Activated CD4-positive, CD25-positive, alpha-beta regulatory T cell (primary cell): Measurements from ENCODE around the gene SEPTIN5.
A peak's percentile ranks its signal among the peaks of the same experiment; 100 is the strongest.
"Not testable (repeated sequence)": the region's sequence is repeated elsewhere in the genome, so short reads cannot be mapped to it uniquely, and the experiment has no call there.

Source experiments
- DNase-seq, 4 experiments: peaks; one replicate each; lab custom pipeline; 2025; lab: John Stamatoyannopoulos, UW

Gene SEPTIN5

DNA sequence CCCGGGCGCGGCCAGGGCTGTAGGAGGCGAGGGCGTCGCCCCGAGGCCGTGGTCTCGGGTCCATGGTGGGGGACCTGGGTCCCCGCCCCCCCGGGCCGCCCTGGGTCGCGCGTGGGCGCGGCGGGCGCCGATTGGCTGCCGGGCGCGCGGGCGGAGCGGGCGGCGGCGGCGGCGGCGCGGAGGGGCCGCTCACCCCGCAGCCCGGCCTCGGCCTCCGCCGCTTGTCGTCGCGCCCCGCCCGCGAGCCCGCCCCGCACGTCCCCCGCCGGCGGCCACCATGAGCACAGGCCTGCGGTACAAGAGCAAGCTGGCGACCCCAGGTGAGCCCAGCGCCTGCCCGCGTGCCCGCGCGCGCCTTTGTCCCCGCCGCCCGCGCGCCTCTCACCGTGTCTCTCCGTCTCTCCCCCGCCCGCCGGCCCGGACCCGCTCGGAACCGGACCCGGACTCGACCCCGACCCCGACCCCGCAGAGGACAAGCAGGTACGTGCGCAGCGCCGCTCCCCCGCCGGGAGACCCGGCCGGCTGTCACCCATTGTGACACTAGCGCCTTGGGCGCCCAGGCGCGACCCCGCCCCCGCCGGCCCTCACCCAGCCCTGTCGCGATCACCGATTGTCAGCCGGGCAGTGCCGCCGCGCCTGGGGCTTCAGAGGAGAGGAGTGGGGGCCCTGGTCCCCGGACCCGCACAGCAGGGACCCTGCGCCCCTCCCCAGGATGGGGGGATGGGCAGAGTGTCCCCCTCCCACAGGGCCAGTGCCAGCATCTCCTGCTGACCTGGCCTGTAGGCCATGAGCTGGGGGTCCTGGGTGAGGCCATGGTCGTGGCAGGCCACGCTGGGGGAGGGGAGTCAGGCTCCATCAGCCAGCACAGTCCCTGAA is at the start of gene SEPTIN5:
Gene SEPTIN5 (plus strand): TSS at position 192 of the 876 bp plus-strand sequence. CDS start 86 bp downstream, at position 278.
- DNase-seq: no peak

GRCh38 chr22:19664951-19665783 is 49.1 kb upstream of the SEPTIN5 start:
- DNase-seq: no peak

- no peak for DNase-seq
Measured at GRCh38 chr22:19665784-19666672, 48.3 kb upstream of the SEPTIN5 start.

DNA sequence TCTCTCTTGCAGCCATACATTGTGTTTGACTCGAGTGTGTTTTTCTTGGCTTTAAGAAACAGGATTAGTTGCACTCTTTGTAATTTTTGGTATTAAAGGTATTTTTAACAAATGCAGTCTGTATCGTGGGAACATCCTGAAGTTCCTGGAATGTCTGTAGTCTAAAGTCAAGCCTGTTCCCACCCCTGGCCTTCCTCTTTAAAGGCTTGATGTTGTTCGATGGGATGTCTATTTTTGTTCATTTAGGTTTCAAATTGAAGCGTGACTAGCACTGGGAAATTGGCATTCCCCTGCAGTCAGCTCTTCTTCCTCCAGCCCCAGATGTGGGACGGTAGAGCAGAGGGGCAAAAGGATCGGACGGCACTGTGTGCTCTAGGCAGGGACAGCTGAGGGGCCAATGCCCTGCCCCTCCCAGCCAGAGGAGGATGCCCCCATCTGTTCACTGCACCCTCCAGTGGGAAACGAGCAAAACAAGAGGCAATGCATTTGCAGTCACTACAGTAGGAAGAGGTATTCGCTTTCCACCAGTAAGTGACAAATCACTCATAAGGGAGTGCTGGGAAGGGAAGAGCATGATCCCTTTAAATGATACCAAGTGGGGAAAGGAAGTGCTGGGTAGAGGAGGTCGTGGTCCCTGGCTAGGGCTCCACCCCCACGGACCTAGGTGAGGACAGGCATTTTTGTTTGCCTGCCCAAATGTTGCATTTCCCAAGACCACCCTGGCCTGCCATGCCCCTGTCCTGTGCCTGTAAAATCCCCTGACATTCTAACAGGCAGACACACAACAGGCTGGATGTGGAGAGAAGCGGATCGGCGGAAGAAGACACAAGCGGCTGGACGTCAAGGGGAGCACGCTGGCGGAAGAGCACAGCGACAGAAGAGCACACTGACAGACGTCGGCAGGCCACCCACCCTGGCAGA is 47.4 kb upstream of the SEPTIN5 start:
- DNase-seq: no peak

- DNase-seq: no peak
Measured at GRCh38 chr22:19667872-19668740, 46.2 kb upstream of the SEPTIN5 start.

GRCh38 chr22:19668748-19669147 is 45.6 kb upstream of the SEPTIN5 start:
- DNase-seq: no peak

- no peak for DNase-seq
Measured at GRCh38 chr22:19669570-19669969, 44.7 kb upstream of the SEPTIN5 start.

DNA sequence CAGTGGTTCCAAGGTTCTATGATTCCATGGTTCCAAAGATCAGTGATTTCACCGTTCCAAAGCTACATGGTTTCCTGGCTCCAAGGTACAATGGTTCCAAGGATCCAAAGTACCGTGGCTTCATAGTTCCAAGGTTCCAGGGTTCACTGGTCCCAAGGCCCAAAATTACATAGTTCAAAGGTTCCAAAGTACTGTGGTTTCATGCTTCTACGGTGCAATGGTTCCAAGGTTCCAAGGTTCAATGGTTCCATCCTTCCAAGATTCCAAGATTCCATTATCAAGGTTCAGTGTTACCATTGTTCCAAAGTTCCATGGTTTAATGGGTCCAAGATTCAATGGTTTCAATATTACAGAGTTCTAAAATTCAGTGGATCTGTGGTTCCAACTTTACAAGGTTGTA is 43.0 kb upstream of the SEPTIN5 start:
- no peak for DNase-seq

GRCh38 chr22:19672054-19672776 is 42.1 kb upstream of the SEPTIN5 start:
- no peak for DNase-seq

GRCh38 chr22:19673660-19674059 is 40.6 kb upstream of the SEPTIN5 start:
- DNase-seq: no peak

DNA sequence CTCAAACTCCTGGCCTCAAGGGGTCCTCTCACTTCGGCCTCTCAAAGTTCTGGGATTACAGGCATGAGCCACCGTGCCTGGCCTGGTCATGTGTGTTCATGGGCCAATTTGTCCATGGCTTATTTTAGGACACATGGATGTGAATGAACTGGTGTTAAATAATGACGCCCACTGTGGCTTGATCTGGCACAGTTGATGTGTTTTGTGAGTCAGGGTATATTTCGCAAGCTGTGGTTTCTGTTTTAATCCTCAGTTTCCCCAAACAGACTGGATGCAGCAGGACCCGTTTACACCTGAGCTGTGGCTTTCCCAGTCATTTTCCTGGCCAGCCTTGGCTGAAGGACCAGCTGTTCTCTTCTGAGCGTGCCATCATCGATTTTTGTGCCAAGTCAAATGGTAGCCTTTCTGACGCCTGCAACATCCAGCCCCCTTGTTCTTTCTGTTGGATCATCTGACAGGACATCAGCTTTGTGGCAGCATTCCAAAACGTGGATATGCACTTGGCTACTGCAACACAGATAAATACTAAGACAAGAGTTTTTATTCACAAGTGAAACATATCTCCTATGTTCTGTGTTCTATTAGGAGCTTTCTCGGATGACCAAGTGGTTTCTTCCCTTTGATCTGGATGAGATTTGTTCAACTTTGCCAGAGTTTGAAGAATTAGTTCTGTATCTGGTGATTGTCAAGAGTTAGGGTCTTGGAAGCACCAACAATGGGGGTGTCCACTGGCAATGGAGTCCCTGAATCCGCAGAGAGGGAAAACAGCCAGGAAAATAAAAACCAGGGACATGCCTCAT is 40.0 kb upstream of the SEPTIN5 start:
- DNase-seq: no peak

DNA sequence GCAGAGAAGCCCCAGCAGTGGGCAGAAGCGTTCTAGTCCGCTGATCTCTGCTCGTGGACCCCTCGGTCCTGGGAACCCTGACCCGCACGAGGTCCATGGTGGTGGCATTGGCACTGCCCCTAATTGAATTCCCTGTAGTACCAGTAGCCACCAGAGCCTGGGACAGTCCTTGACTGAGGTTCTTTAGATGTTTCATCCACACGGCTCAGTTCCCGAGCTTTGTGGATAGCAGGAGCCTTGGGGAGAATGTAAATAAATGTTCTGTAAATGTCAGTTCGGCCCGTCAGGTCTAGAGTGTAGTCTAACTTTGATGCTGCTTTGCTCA is 39.4 kb upstream of the SEPTIN5 start:
- DNase-seq: no peak

- DNase-seq: no peak
Measured at GRCh38 chr22:19675428-19675827, 38.9 kb upstream of the SEPTIN5 start.

DNA sequence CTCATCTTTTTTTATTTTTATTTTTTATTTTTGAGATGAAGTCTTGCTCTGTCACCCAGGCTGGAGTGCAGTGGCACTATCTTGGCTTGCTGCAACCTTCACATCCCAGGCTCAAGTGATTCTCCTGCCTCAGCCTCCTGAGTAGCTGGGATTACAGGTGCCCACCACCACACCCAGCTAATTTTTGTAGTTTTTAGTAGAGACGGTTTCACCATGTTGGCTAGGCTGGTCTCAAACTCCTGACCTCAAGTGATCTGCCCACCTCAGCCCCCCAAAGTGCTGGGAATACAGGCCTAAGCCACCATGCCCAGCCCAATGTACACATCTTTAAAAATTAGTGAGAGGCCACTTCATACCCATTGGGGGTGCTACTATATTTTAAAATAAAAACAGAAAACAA is 37.9 kb upstream of the SEPTIN5 start:
- DNase-seq: not testable (repeated sequence)

DNA sequence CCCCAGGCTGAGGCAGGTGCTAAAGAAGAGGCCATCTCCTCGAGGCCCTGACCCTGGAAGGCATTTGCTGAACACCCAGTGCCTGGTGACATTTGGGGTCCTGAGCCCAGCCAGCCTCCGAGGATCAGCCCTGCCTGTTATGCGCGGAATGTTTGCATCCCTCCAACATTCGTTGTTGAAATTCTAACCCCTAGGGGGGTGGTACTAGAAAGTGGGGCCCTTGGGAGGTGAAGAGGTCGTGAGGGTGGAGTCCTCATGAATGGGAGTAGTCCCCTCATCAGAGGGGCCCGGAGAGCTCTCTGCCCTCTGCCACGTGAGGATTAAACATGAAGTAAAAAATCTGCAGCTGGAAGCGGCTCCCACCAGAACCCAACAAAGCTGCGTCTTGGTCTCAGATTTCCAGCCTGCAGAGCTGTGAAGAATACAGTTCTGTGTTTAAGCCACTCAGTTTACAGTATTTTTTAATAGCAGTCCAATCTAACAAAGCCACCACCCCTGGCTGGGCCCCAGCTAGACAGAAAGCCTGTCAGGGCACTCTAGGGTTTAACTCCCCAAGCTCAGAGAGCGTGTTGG is 35.3 kb upstream of the SEPTIN5 start:
- DNase-seq: no peak

- peak in 3 of 4 experiments; percentile 19 to 43 (median 29) for DNase-seq
Measured at GRCh38 chr22:19679522-19680101, 34.7 kb upstream of the SEPTIN5 start.

DNA sequence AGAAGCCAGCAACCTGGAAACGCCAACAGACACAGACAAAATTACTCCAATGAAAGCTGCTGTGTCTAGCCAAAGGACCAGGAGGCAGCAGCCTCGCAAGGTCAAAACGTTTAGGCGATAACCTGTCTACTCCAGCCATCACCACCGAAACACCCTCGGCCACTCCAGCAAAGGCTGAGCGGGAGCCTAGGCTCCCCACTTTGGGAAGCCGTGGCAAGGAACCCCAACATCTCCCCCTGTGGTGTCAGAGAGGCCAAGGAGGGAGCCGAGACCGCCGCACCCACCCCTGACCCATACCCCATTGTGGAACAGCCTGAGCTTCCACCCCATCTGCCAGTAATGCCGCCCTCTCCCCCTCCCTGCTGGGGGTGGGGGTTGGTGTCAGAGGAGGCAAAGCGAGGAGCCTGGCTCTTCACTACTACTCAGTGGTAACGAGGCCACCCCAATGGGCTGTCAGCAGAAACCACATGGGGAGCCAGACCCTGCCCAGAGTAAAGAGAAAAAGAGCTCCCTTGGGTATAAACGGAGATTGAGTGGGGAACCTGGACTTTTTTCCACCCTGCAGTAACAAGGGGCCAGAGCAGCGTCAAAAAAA is 33.9 kb upstream of the SEPTIN5 start:
- no peak for DNase-seq
